HepG2 (cell line): ENCODE measurements around the gene CSNK2A2. TPM values are rescaled to one million over a fixed set of nuclear protein-coding genes. Genes with fewer than 3 reads are reported as not detected.

Source experiments
- ATAC-seq: fragments of 200-7000 bp; cut with Tn5 transposase; 3 replicates; pipeline ENCODE4 v1.9.1; 2020; ENCODE audit warnings: mild to moderate bottlenecking, moderate library complexity
- BruUV-seq: library from RNA; stranded (reverse); fragments of 400-500 nt; replicated peaks from 2 replicates; lab custom pipeline; 2021; lab: Mats Ljungman, UMichigan
- CTCF ChIA-PET: fragments of 300-600 bp; formaldehyde crosslinking; extraction: SDS; loops from one replicate; lab custom pipeline; 2021; ENCODE audit warnings: low total read pairs, inconsistent platforms, low intra/inter-chr PET ratio; lab: Yijun Ruan, JAX
- POLR2A ChIA-PET: fragments of 350-600 bp; sonication (Branson Sonifier 250); formaldehyde crosslinking; loops from one replicate; lab custom pipeline; 2020; ENCODE audit warnings: antibody characterized with exemption, inconsistent platforms; lab: Yijun Ruan, JAX
- DNase-seq: peaks from one replicate; pipeline ENCODE4 v3.0.0-alpha.2; 2015; ENCODE audit warnings: low spot score
- FAIRE-seq: peaks from 3 replicates; lab custom pipeline; 2011; peaks lifted over from hg19 to GRCh38; lab: Jason Lieb, UNC
- H2AFZ ChIP-seq: one replicate; pipeline ENCODE4 v1.6.1; 2011; ENCODE audit warnings: low read length, inconsistent platforms
- H3K27ac ChIP-seq: fragments of 300-600 bp; 3 replicates; pipeline ENCODE4 v1.8.0; 2011; ENCODE audit warnings: mixed run types, mild to moderate bottlenecking, mixed read lengths, low read length, inconsistent platforms; ENCODE audit not compliant: insufficient read depth; ENCODE audit errors: extremely low read length
- H3K27me3 ChIP-seq, 2 experiments: fragments of 200-600 bp in 1 of 2; 2 replicates in 1 of 2; 3 replicates in 1 of 2; pipeline versions ENCODE4 v1.6.0 to v1.8.0; 2011; ENCODE audit warnings: low read length in 2 of 2, mild to moderate bottlenecking in 2 of 2, moderate library complexity in 2 of 2, inconsistent platforms in 1 of 2; ENCODE audit not compliant: insufficient read depth in 2 of 2, control insufficient read depth in 1 of 2
- H3K36me3 ChIP-seq, 2 experiments: fragments of 200-600 bp in 1 of 2; replicated peaks in 1 of 2; 2 replicates in 1 of 2; 3 replicates in 1 of 2; pipeline versions ENCODE4 v1.5.1 to v1.8.0; 2011; ENCODE audit warnings: low read length in 2 of 2, inconsistent platforms in 1 of 2; ENCODE audit not compliant: insufficient read depth in 2 of 2, control insufficient read depth in 1 of 2
- H3K4me1 ChIP-seq: 2 replicates; pipeline ENCODE4 v1.5.1; 2012; ENCODE audit warnings: low read length, inconsistent platforms; ENCODE audit not compliant: insufficient read depth
- H3K4me2 ChIP-seq: 2 replicates; pipeline ENCODE4 v1.6.0; 2011; ENCODE audit warnings: low read depth, low read length, inconsistent platforms
- H3K4me3 ChIP-seq, 3 experiments: fragments of 200-600 bp in 1 of 3; sonication (generic), shearing (Covaris generic) in 1 of 3; replicated peaks in 1 of 3; 2 replicates each; pipeline ENCODE4 v1.5.1; 2011 to 2016; ENCODE audit warnings: low read length in 3 of 3, inconsistent platforms in 2 of 3, low read depth in 2 of 3, mild to moderate bottlenecking in 2 of 3, control low read depth in 1 of 3, mixed read lengths in 1 of 3; ENCODE audit not compliant: insufficient read depth in 1 of 3
- H3K79me2 ChIP-seq: one replicate; pipeline ENCODE4 v1.6.1; 2011; ENCODE audit warnings: low read length, inconsistent platforms; ENCODE audit not compliant: insufficient read depth
- H3K9ac ChIP-seq: 2 replicates; pipeline ENCODE4 v1.6.0; 2011; ENCODE audit warnings: mild to moderate bottlenecking, low read depth, low read length, inconsistent platforms; ENCODE audit not compliant: insufficient read depth
- H3K9me3 ChIP-seq: 2 replicates; pipeline ENCODE4 v1.5.1; 2012; ENCODE audit warnings: mild to moderate bottlenecking, low read length
- H4K20me1 ChIP-seq: 2 replicates; pipeline ENCODE4 v1.6.0; 2011; ENCODE audit warnings: inconsistent platforms, mild to moderate bottlenecking, low read length, moderate library complexity; ENCODE audit not compliant: insufficient read depth
- CREB3 ChIP-seq: sonication (generic); formaldehyde crosslinking; IDR thresholded peaks from 2 replicates; pipeline ENCODE4 v1.5.0; 2020; ENCODE audit warnings: missing genetic modification reagents
- GABPB1 ChIP-seq: IDR thresholded peaks from 2 replicates; pipeline ENCODE4 v1.6.1; 2016; ENCODE audit warnings: mild to moderate bottlenecking, missing genetic modification reagents, moderate library complexity, missing compliant biosample characterization
- HNRNPLL ChIP-seq: fragments of 200-400 bp; formaldehyde crosslinking; IDR thresholded peaks from 2 replicates; pipeline ENCODE4 v1.6.1; 2017; ENCODE audit warnings: mild to moderate bottlenecking, low read depth, low read length; ENCODE audit not compliant: poor library complexity, severe bottlenecking
- ZFP1 ChIP-seq: IDR thresholded peaks from 2 replicates; pipeline ENCODE4 v1.6.1; 2016
- ZNF256 ChIP-seq: sonication (generic); formaldehyde crosslinking; conservative IDR thresholded peaks from 2 replicates; pipeline ENCODE4 v1.4.0; 2020; ENCODE audit warnings: missing genetic modification reagents
- ZNF556 ChIP-seq: sonication (generic); formaldehyde crosslinking; IDR thresholded peaks from 2 replicates; pipeline ENCODE4 v1.4.0; 2020; ENCODE audit warnings: mild to moderate bottlenecking, missing genetic modification reagents, borderline replicate concordance
- ZNF782 ChIP-seq: sonication (generic); formaldehyde crosslinking; IDR thresholded peaks from 2 replicates; pipeline ENCODE4 v1.4.0; 2020; ENCODE audit warnings: missing genetic modification reagents, mild to moderate bottlenecking, borderline replicate concordance
- WGBS: methylation state at CpG from one replicate; pipeline ENCODE4 v1.1.6; 2017; ENCODE audit warnings: low lambda C conversion rate; 5-methylcytosine and 5-hydroxymethylcytosine counted together
- in situ Hi-C: cut with HindIII; loops from 2 replicates; pipeline ENCODE4 v1.10.0; 2017; ENCODE audit warnings: low pct_unique_long_range_greater_than_20kb; ENCODE audit not compliant: extremely low pct_ligation_motif_present
- intact Hi-C: fragments of 100-400 bp; cut with micrococcal nuclease; formaldehyde crosslinking; loops from one replicate; pipeline ENCODE4 v1.10.0; 2022; ENCODE audit not compliant: unreplicated experiment
- polyA plus RNA-seq, 8 experiments: library from polyadenylated mRNA; depleted of rRNA in 3 of 8; stranded (reverse) in 7 of 8; unstranded in 1 of 8; fragments of >200 nt; fragmentation: Illumina TruSeq in 4 of 8; extraction: Trizol in 4 of 8; gene quantifications; 2 replicates each; pipeline versions ENCODE4 v1.2.1 to v1.2.3, GENCODE V29; 2011 to 2016; ENCODE audit warnings: low read depth in 4 of 8, missing spikeins in 1 of 8, mixed read lengths in 1 of 8; ENCODE audit not compliant: insufficient read depth in 1 of 8
- total RNA-seq, 5 experiments: library from RNA; depleted of rRNA; stranded (reverse); fragments of >200 nt; fragmentation: Illumina TruSeq; extraction: Trizol; gene quantifications; 2 replicates each; pipeline ENCODE4 v1.2.3, GENCODE V29; 2016; ENCODE audit warnings: low read depth in 1 of 5
- TF ChIP-seq, protein P1 (sequence below): sonication (generic); formaldehyde crosslinking; IDR thresholded peaks from 2 replicates; pipeline ENCODE4 v1.8.0; 2022; ENCODE audit warnings: missing genetic modification reagents, mild to moderate bottlenecking, borderline replicate concordance

Gene CSNK2A2
- total and polyA plus RNA-seq, 2 of the 13 experiments (the other 11 are each of a cell fraction or from before 2014, with no cell fraction given), result 46.4 to 56.9 TPM

DNA sequence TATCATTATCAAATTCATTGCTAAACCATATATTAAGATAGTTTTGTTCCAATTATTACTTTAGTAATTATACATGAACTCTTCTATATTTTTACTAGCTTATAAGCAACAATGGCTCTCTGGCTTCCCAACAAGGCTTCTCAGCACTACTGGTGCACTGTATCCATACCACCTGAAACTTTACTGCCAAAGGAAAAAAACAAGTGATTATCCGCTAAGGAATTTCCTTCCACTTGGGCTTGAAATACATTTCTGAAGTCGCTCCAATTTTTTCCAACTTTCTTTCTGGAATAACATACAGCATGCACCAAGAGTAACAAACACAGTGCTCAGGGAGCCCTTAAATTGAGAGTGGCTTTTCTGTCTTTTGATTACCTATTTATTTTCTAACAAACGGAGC is 2.1 kb downstream of the CSNK2A2 start:
- intact Hi-C loops, result loop anchor here (10.0 kb wide), 1 partner anchor 171 kb away; the partner anchor contains the start of gene MMP15

More for the DNA sequence above, 2.1 kb downstream of the CSNK2A2 start:
- Histone ChIP-seq H3K4me2 (0 out of 2 replicates have a peak overlapping the region, but pooled peaks have one; percentile 3), H3K79me2 (peaks cover 47% of the 10 kb centered on the region), H3K27ac (no peak overlapping the region), H3K27me3 (peaks cover 2 to 16% of the 10 kb centered on the region in 2 experiments; a peak in 2 of 5 replicates), H2AFZ (no peak overlapping the region), H4K20me1 (0 out of 2 replicates have a peak, but pooled peaks cover 2% of the 10 kb centered on the region), H3K9me3 (no peaks in the 10 kb centered on the region), H3K36me3 (peaks cover 8 to 51% of the 10 kb centered on the region in 2 experiments), H3K9ac (no peak overlapping the region), H3K4me3 (no peak overlapping the region), H3K4me1 (peaks cover 22% of the 10 kb centered on the region)
- CTCF ChIA-PET, result no interaction called here
- POLR2A ChIA-PET, result interaction anchor here (1.4 kb wide), 1 partner anchor 67 kb away, joined by 3 read pairs; the partner anchor contains the start of gene CFAP20
- 95% methylated on average over 3 of the region's 3 CpGs for WGBS
- in situ Hi-C loops, result no loop called here
- ATAC-seq (no peak), DNase-seq (no peak), FAIRE-seq (no peak)
- BruUV-seq, result no TSS peak
- TF ChIP-seq GABPB1 (CRISPR knock-in tag) (no peak), HNRNPLL (no peak), ZNF256 (CRISPR knock-in tag) (no peak), CREB3 (no peak), ZNF782 (CRISPR knock-in tag) (no peak), ZFP1 (no peak), ZNF556 (CRISPR knock-in tag) (no peak)
- TF ChIP-seq, protein P1, sequence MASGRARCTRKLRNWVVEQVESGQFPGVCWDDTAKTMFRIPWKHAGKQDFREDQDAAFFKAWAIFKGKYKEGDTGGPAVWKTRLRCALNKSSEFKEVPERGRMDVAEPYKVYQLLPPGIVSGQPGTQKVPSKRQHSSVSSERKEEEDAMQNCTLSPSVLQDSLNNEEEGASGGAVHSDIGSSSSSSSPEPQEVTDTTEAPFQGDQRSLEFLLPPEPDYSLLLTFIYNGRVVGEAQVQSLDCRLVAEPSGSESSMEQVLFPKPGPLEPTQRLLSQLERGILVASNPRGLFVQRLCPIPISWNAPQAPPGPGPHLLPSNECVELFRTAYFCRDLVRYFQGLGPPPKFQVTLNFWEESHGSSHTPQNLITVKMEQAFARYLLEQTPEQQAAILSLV, result no peak
